Activated T-cell treated with anti-CD3 and anti-CD28 coated beads, Interleukin-2, amount 50 U/mL, for 48 hours (primary cell): ENCODE data around the gene PPEF1.
"Not testable (repeated sequence)": the region's sequence is repeated elsewhere in the genome, so short reads cannot be mapped to it uniquely, and the experiment has no call there.

ENCODE experiments used
- DNase-seq, 2 experiments: peaks; one replicate each; pipeline ENCODE4 v3.0.0-alpha.2; 2020

PPEF1 gene

DNA sequence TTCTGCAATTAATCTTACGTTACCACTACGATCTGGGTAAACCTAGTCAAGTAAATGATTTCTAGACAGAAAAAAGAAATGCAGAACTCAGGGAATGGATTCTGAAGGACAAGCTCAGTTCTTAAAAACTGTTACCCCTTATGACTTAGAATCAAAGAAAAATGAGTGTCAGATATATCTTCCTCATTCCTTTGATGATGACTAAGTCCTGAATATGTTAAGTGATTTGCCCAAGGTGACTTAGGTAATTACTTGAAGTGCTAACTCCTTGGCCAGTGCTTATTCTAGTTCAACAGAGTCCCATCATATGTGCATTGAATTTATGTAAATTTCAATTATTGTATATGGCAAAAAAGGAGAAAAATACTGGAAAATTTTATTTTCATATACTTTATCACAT is 92.5 kb downstream of the PPEF1 start:
- DNase-seq, result no peak

GRCh38 chrX:18809641-18810040 is 102.2 kb downstream of the PPEF1 start:
- no peak for DNase-seq

DNA sequence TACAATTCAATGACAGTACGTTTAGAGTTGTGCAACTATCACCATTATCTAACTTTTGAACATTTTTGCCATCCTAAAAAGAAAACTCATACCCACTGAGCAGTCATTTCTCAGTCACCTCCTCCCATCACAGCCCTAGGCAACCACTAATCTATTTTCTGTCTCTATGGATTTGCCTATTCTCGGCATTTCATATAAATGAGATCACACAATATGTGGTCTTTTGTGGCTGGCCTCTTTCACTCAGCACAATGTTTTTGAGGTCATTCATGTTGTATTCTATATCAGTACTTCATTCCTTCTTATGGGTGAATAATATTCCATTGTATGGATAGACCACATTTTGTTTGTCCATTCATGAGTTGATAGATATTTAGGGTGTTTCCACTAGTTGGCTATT is 103.0 kb downstream of the PPEF1 start:
- DNase-seq, result no peak

DNA sequence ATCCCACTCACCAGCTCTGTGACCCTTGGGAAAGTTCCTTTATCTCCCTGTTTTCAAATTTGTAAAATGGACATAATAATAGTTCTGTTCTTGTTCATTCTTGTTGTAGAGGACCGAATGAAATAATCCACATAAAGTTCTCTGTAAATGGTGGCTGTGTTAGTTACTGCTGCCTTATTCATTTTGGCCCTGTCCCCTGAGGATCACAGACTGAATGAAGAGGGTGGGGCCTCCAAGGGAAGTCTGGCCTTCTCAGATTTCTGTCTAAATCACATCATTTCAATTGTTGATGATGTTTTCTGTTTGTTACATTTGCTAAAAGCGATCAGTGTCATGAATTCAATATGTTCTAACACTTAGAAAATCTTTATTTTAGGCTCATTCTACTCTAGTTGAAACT is 117.9 kb downstream of the PPEF1 start:
- DNase-seq, result no peak

GRCh38 chrX:18828832-18829404 is 121.5 kb downstream of the PPEF1 start:
- no peak for DNase-seq

- no peak for DNase-seq
These were observed 125.8 kb downstream of the PPEF1 start for GRCh38 chrX:18833071-18833731.

- DNase-seq, result not testable (repeated sequence)
These were observed 140.5 kb downstream of the PPEF1 start for GRCh38 chrX:18847901-18848300.

DNA sequence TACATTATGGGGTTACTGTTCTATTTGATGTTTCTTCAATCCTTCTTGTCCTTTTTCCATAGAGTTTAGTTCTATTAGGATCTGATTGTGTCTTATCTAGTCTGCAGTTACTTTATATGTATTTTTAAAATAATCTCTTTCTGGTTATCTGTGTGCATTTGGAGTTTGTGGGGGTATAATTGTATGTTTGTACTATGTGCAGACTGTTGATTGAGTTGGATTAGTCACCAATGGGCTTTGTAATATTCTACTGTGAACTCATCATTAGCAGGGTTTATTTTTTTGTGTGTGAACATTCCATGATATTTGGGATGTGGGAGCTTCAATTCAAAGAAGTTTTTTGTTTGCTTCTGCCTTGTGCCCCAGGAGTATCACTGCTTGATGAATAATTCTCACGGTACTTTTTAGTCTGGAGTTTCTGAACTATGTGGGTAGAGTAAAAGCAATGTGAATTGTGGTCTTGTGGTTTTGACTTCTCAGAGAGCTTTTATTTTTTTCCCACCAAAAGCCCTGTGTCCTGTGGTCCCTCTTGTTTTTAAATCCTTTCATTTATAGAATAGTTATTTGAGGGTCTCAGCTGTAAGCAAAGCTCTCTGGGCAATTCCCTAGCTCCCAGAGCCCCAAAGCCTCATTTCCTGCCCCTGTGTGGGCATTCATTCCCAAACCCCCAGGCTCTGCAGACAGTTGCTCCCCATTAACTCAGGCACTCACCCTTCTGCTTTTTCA is 148.6 kb downstream of the PPEF1 start:
- DNase-seq, result no peak

DNA sequence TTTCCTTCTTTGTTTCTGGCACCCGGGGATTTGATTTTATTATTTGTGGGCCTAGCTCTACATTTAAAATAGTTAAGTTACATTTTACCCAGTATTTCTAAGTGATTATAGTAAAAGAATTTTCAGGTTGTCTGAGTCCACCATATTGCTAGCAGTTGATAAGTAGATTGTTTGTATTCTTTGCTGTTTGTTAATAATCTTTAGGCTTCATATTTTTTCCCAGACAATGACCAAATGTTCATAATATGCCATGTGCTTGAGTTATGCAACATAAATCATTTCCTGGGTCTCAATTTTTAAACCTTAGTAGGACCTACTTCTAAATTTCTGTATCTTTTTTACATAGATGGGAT is 149.2 kb downstream of the PPEF1 start:
- DNase-seq, result no peak

DNA sequence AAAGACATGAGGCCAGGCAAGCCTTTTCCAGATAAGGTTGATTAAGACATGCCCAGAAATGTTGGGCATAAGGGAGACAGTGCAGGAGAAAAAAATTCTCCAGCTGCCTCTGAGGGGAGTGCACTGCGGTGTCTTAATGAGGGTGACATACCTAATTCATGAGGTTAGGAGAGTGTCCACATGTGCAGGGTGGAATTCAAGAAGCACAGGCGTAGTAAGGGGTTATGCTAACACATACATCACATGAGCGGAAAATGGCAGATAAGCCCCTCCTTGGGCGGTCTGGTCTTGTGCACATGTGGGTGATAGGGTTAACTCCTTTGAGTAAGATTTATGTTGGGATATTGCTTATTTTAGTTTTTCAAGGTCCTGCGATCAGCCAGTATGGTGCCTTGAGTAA is 154.1 kb downstream of the PPEF1 start:
- DNase-seq, result no peak

DNA sequence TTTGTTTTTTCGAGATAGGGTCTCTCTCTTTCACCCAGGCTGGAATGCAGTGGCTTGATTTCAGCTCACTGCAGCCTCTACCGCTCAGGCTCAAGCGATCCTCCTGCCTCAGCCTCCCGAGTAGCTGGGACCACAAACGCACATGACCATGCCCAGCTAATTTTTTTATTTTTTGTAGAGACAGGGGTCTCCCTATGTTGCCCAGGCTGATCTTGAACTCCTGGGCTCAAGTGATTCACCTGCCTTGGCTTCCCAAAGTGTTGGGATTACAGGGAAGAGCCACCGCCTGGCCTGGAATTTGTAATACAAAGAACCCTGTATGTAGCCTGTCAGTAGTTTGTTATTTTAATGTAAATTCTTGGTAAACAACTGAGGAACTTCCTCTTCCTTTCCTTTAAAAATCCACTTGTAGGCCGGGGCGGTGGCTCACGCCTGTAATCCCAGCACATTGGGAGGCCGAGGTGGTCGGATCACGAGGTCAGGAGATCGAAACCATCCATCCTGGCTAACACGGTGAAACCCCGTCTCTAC is 157.0 kb downstream of the PPEF1 start:
- no peak for DNase-seq

- DNase-seq, result no peak
These were observed 163.9 kb downstream of the PPEF1 start for GRCh38 chrX:18871161-18871890.

- no peak for DNase-seq
These were observed 164.5 kb downstream of the PPEF1 start for GRCh38 chrX:18871970-18872369.

- no peak for DNase-seq
These were observed 165.2 kb downstream of the PPEF1 start for GRCh38 chrX:18872621-18873020.

- peak; percentile 43 to 44 for DNase-seq
These were observed 165.8 kb downstream of the PPEF1 start for GRCh38 chrX:18873189-18873791.

DNA sequence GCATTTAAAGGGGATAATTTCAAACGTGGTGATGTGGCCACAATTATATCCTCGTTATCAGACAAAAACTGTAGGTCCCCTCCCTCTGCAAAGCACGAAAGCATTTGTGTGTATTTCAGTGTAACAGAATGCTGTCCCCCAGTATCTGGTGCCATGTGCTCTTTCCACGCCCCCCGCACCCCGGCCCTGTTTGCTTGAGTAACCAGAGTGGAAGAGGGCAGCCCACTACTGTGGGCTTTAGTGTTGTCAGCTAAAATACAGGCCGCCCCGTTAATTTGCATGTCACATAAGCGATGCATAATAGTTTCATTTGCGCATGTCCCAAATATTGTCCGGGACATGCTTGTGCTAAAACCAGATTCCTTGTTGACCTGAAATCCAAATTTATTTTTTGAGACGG is 166.4 kb downstream of the PPEF1 start:
- DNase-seq, result no peak

DNA sequence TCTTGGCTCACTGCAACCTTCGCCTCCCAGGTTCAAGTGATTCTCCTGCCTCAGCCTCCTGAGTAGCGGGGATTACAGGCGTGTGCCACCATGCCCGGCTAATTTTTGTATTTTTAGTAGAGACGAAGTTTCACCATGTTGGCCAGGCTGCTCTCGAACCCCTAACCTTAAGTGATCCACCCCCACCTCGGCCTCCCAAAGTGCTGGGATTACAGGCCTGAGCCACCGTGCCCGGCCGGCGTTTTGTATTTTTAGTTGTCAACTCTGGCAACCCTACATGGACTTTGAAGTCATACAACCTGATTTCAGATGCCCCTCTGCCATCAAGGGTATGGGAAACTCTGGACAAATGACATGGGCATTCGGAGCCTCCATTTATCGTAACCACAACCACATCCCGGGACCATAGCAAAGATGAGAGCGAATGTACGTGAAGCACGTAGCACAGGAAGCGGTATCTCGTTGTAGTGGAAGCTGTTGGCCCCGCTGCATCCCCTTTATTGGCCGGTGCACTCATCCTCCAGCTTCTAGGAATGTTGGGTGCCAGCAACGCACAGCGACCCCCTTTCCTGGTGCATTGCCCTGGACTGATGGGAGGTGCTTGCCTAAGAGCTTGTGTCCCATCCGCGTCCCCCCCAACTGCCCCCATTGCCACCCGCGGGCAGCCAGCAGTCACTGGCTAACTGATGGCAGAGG is 167.3 kb downstream of the PPEF1 start:
- DNase-seq, result no peak

DNA sequence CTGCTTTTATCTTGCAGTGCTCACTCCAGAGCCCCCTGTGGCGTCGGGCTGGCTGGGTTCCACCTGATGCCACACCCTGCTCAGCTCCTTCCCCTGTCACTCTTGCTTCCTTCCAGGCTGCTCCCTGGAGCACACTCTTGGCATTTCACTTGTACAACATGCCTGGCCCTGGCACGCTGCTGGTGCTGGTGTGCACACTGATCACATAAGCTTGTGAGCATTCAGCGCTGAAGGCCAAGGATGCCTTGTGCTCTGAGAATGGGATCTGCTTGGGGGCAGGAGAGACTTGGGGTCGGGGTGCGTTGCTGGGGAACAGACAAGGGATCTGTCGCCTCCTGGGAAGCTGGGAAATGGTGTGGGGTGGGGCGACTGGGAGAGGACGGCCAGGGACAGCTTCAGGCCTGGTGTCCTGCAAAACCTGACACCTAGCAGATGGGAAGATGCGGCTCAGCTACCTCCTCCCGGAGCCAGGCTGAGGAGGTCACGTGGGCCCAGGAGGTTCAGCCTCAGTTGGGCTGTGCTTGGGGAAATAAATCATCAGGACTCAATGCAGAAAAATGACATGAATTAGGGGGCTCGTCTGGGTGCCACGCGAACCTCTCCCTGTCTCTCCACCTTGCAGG is 167.9 kb downstream of the PPEF1 start:
- DNase-seq, result no peak

DNA sequence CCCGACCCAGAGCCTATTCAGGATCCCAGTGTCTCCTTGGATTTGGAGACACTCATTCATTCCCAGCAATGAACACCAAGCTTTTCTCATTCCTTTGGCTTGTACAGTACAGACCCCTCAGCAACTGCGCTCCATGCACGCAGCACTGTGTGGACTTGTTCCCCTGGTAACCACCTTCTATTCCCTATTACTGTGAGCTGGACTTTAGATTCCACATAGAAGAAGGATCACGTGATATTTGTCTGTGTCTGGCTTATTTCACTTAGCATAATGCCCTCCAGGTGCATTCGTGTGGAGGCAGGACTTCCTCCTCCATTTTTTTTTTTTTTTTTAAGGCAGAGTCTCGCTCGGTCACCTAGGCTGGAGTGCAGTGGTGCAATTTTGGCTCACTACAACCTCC is 170.0 kb downstream of the PPEF1 start:
- DNase-seq, result no peak
